ENCODE results near the gene RCSD1.

RCSD1 gene

DNA sequence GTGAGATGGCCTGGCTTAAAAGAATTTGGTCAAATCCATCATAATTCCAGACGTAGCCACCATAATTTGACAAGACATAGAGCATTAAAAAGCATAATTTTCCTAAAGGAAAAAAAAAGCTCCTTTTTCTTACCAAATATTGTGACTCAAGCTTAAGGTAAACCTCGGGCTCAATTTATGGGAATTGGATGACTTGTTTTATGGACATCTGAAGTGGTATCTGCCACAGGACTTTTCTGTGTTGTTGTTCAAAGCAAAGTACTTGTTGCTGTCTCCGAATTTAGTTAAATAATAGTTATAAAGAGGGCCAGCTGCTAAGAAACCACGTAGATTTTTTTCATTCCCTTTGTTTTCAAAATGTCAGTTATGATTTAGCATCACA is 92.8 kb downstream of the RCSD1 start:
- no peak for DNase-seq (ENCODE audit: extremely low spot score)
- POLR2A ChIA-PET: no interaction called here
- TF ChIP-seq, protein P1, sequence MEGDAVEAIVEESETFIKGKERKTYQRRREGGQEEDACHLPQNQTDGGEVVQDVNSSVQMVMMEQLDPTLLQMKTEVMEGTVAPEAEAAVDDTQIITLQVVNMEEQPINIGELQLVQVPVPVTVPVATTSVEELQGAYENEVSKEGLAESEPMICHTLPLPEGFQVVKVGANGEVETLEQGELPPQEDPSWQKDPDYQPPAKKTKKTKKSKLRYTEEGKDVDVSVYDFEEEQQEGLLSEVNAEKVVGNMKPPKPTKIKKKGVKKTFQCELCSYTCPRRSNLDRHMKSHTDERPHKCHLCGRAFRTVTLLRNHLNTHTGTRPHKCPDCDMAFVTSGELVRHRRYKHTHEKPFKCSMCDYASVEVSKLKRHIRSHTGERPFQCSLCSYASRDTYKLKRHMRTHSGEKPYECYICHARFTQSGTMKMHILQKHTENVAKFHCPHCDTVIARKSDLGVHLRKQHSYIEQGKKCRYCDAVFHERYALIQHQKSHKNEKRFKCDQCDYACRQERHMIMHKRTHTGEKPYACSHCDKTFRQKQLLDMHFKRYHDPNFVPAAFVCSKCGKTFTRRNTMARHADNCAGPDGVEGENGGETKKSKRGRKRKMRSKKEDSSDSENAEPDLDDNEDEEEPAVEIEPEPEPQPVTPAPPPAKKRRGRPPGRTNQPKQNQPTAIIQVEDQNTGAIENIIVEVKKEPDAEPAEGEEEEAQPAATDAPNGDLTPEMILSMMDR (IDR thresholded peaks at IDR 0.05; ENCODE audit: control extremely low read depth, extremely low read depth, low read depth, missing control alignments): no peak
- CTCF ChIA-PET: interaction anchor here (0.7 to 5.2 kb wide), 5 partner anchors 7 to 35 kb away, joined by 3 to 31 read pairs (median 3); no protein-coding TSS in a partner anchor

DNA sequence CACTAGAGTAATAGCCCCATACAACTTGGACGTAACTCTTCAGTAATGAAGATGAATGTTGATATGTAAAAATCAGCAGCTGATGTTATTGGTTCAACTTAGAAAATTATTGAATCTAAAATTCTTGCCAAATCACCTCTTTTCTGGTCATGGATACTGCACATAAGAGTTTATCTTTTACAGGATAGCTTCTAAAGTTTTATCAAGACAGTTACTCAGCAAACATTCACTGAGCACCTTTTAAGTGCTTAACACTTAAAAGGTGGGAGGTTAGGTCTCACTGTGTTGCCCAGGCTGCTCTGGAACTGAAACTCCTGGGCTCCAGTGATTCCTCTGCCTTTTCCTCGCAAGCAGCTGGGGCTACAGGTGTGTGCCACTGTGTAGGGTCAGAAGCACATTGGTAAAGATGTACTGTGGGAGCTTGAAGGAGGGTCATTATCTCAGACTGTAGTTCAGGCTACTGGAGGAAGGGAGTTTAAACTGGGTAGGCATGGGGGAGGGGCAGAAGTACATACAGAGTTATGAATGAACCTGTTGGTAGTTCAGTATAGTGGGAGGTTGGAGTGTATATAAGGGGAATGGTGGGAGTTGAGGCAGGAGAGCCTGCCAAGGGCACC is 93.8 kb downstream of the RCSD1 start:
- DNase-seq (ENCODE audit: extremely low spot score): no peak
- TF ChIP-seq, protein P1 (IDR thresholded peaks at IDR 0.05; ENCODE audit: control extremely low read depth, extremely low read depth, low read depth, missing control alignments): no peak
- CTCF ChIA-PET: interaction anchor here (1.4 to 5.2 kb wide), 4 partner anchors 8 to 17 kb away, joined by 4 to 31 read pairs (median 4); no protein-coding TSS in a partner anchor
- POLR2A ChIA-PET: no interaction called here

DNA sequence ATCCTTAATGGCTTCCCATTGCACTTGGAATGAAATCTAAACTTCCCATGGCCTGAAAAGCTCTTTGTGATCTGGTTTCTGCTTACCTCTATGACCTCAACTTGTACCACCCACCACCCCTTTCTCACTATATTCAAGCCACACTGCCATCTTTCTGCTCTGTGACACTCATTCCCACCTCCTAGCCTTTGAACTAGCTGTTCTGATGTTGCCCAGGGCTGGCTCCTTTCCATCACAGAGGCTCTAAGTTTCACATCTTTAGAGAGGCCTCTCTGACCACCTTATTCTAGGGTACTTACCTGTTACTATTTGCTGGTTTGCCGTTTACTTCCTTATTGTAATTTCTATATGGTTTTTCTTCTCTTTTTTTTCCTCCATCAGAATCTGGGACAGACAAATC is 96.0 kb downstream of the RCSD1 start:
- POLR2A ChIA-PET: interaction anchor here (0.6 kb wide), 1 partner anchor 255 kb away, joined by 3 read pairs; no protein-coding TSS in a partner anchor
- TF ChIP-seq, protein P1 (IDR thresholded peaks at IDR 0.05; ENCODE audit: control extremely low read depth, extremely low read depth, low read depth, missing control alignments): no peak
- CTCF ChIA-PET: interaction anchor here (0.8 to 5.2 kb wide), 2 partner anchors 10 to 13 kb away, joined by 3 to 31 read pairs; no protein-coding TSS in a partner anchor

DNA sequence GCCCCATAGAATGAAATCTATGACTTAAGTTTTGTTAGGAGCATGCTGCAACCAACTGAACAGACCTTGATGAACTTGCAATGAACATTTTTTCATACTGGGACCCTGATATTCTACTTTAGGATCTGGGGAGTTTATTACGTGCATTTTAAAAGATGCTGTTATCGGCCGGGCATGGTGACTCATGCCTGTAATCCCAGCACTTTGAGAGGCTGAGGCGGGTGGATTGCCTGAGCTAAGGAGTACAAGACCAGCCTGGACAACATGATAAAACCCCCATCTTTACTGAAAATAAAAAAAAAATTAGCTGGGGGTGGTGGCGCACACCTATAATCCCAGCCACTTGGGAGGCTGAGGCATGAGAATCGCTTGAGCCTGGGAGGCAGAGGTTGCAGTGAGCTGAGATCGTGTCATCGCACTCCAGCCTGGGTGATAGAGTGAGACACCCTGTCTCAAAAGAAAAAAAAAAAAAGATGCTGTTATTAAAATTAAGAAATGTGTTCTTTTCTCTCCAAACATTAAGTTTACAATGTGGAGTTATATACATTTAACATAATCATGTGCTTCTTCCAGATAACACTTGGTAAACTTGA is 98.9 kb downstream of the RCSD1 start:
- ChIA-PET POLR2A (no interaction called here), CTCF (interaction anchor here (0.9 to 1.1 kb wide), 4 partner anchors 9 to 41 kb away, joined by 3 to 4 read pairs (median 3); no protein-coding TSS in a partner anchor)
- no peak for DNase-seq (ENCODE audit: extremely low spot score)
- TF ChIP-seq, protein P1 (IDR thresholded peaks at IDR 0.05; ENCODE audit: control extremely low read depth, extremely low read depth, low read depth, missing control alignments): no peak

More for the DNA sequence above, 96.0 kb downstream of the RCSD1 start:
- peak; percentile 26 for DNase-seq (ENCODE audit: extremely low spot score)

DNA sequence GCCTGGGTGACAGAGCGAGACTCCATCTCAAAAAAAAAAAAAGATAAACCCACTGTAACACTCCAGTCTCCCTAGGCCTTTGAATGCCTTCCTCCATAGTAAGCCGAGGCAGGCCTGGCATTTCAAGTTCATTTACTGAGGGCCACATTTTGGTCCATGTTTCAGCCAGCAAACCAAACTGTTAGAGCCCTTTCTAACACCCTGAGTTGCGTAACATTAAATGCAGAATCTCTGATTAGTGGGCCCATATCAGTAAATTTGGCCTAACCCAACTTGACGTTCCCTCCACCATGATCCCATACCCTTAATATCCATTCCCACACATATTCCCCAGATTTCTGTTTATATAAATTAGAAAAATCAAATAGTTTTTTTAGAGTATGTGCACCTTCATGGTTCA is 104.2 kb downstream of the RCSD1 start:
- CTCF ChIA-PET: interaction anchor here (0.9 to 1.2 kb wide), 2 partner anchors 19 to 46 kb away, joined by 3 read pairs; no protein-coding TSS in a partner anchor
- TF ChIP-seq, protein P1 (IDR thresholded peaks at IDR 0.05; ENCODE audit: control extremely low read depth, extremely low read depth, low read depth, missing control alignments): no peak
- DNase-seq (ENCODE audit: extremely low spot score): no peak
- POLR2A ChIA-PET: no interaction called here

DNA sequence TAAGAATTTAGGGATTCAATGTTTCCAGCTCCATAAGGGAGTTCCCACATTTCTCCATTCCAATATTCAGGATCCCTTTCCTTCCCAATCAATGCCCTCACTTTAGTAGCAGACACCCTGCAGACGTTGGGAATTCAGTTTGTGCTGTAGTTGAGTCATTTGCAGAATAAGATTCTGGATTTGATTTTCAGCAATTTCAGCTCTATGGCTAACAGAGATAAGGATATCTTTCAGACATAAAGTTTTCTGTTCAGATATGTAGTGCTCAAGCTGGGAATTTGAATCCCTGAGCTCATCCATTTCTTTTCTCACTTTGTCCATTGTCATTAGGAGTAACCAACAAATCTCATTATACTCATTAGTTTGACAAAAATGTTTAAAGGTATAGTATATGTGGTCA is 104.8 kb downstream of the RCSD1 start:
- TF ChIP-seq, protein P1 (IDR thresholded peaks at IDR 0.05; ENCODE audit: control extremely low read depth, extremely low read depth, low read depth, missing control alignments): no peak

More for the DNA sequence above, 104.8 kb downstream of the RCSD1 start:
- ChIA-PET POLR2A (no interaction called here), CTCF (interaction anchor here (0.9 to 1.2 kb wide), 2 partner anchors 20 to 47 kb away, joined by 3 read pairs; no protein-coding TSS in a partner anchor)
- no peak for DNase-seq (ENCODE audit: extremely low spot score)

Measured in GM10248 (cell line).